ENCODE measurements around the gene ZCCHC24. TPM values are rescaled to one million over a fixed set of nuclear protein-coding genes. Genes with fewer than 3 reads are reported as not detected.

ZCCHC24 gene
- total RNA-seq, 6 experiments from 2014 or later = 33.2 to 40.3 (median 37.5) TPM

GRCh38 chr10:79468015-79468560 lies 22.7 kb upstream of the ZCCHC24 start:
- H3K4me1 Mint-ChIP-seq (ENCODE audit: low read depth) = peaks cover 16% of the 10 kb centered on the region
- no peak for TF ChIP-seq CTCF (IDR thresholded peaks at IDR 0.05)
- H3K36me3 Mint-ChIP-seq (ENCODE audit: low read depth) = no peaks in the 10 kb centered on the region
- no peak for DNase-seq
- no peak overlapping the region for H3K4me3 Mint-ChIP-seq
- no peak overlapping the region; the same call in 1 of the 2 replicates for H3K27ac Mint-ChIP-seq
- H3K9me3 Mint-ChIP-seq = no peaks in the 10 kb centered on the region
- H3K27me3 Mint-ChIP-seq (ENCODE audit: insufficient read depth) = no peaks in the 10 kb centered on the region; the same call in 1 of the 2 replicates

DNA sequence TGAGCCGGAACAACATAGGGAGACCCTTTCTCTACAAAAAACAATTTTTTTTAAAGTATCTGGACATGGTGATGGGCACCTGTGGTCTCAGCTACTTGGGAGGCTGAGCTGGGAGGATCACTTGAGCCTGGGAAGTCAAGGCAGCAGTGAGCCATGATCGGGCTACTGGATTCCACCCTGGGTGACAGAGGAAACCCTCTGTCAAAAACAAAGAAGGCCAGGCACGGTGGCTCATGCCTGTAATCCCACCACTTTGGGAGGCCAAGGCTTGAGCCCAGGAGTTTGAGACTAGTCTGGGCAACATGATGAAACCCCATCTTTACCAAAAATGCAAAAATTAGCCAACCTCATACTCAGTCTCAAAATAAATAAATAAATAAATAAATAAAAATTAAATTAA lies 19.9 kb upstream of the ZCCHC24 start:
- Mint-ChIP-seq H3K27ac (no peak overlapping the region), H3K4me3 (no peak overlapping the region), H3K4me1 (ENCODE audit: low read depth) (peaks cover 12% of the 10 kb centered on the region), H3K9me3 (no peaks in the 10 kb centered on the region), H3K36me3 (ENCODE audit: low read depth) (no peaks in the 10 kb centered on the region), H3K27me3 (ENCODE audit: insufficient read depth) (no peaks in the 10 kb centered on the region; the same call in 1 of the 2 replicates)
- DNase-seq = no peak
- TF ChIP-seq CTCF (IDR thresholded peaks at IDR 0.05) = no peak

GRCh38 chr10:79463578-79464496 lies 18.4 kb upstream of the ZCCHC24 start:
- no peak overlapping the region for H3K4me3 Mint-ChIP-seq
- DNase-seq = no peak
- no peak overlapping the region for H3K27ac Mint-ChIP-seq
- H3K9me3 Mint-ChIP-seq = no peaks in the 10 kb centered on the region
- no peak for TF ChIP-seq CTCF (IDR thresholded peaks at IDR 0.05)
- H3K4me1 Mint-ChIP-seq (ENCODE audit: low read depth) = peaks cover 12% of the 10 kb centered on the region
- H3K36me3 Mint-ChIP-seq (ENCODE audit: low read depth) = no peaks in the 10 kb centered on the region
- peaks cover 1% of the 10 kb centered on the region; the same call in 1 of the 2 replicates for H3K27me3 Mint-ChIP-seq (ENCODE audit: insufficient read depth)

GRCh38 chr10:79460687-79461086 lies 15.3 kb upstream of the ZCCHC24 start:
- Mint-ChIP-seq H3K4me1 (ENCODE audit: low read depth) (no peaks in the 10 kb centered on the region; the same call in 1 of the 2 replicates), H3K36me3 (ENCODE audit: low read depth) (no peaks in the 10 kb centered on the region), H3K27ac (no peak overlapping the region), H3K27me3 (ENCODE audit: insufficient read depth) (peaks cover 1% of the 10 kb centered on the region; the same call in 1 of the 2 replicates), H3K4me3 (no peak overlapping the region), H3K9me3 (no peaks in the 10 kb centered on the region)
- no peak for TF ChIP-seq CTCF (IDR thresholded peaks at IDR 0.05)
- DNase-seq = no peak

DNA sequence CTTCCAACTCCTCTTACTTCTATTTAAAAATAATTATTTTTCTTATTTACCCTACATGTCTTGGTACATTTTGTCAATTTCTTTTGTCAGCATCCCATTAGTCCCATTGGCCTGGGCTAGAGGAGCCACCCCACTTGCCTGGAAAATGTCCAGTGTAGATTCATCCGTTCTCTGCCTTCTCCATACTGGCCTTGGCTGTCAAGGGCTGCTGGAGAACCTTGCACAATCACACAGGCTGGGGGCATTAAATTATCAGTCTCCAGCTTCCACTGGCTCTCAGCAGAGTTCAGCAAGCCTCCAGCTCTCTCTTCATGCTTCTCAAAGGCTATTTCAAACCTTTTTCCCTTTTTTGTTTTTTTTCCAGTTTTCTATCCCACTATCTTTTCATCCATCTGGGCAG lies 13.8 kb upstream of the ZCCHC24 start:
- no peak for DNase-seq
- Mint-ChIP-seq H3K27ac (no peak overlapping the region), H3K9me3 (no peaks in the 10 kb centered on the region), H3K36me3 (ENCODE audit: low read depth) (no peaks in the 10 kb centered on the region), H3K27me3 (ENCODE audit: insufficient read depth) (peaks cover 1% of the 10 kb centered on the region; the same call in 1 of the 2 replicates), H3K4me3 (no peak overlapping the region), H3K4me1 (ENCODE audit: low read depth) (peaks cover 6% of the 10 kb centered on the region)
- TF ChIP-seq CTCF (IDR thresholded peaks at IDR 0.05) = no peak

All from HFFc6 (cell line).